Middle frontal gyrus (tissue), 1 donor: ENCODE data around the gene FCRLA.
"Not testable (repeated sequence)": the region's sequence is repeated elsewhere in the genome, so short reads cannot be mapped to it uniquely, and the experiment has no call there.

Source experiments
- DNase-seq: peaks from one replicate; pipeline ENCODE4 v3.0.0-alpha.2; 2015; ENCODE audit warnings: low spot score; ENCODE audit errors: extremely low spot score

FCRLA gene

GRCh38 chr1:161705537-161705936 lies 1.5 kb upstream of the FCRLA start:
- no peak for DNase-seq

GRCh38 chr1:161706113-161706481 lies 932 bp upstream of the FCRLA start:
- DNase-seq = no peak

GRCh38 chr1:161707503-161707902 lies 474 bp downstream of the FCRLA start:
- no peak for DNase-seq

GRCh38 chr1:161709373-161709772 lies 2.3 kb downstream of the FCRLA start:
- DNase-seq = no peak

GRCh38 chr1:161710560-161710959 lies 3.5 kb downstream of the FCRLA start:
- no peak for DNase-seq

GRCh38 chr1:161718559-161719324 lies 11.7 kb downstream of the FCRLA start:
- no peak for DNase-seq

- no peak for DNase-seq
Measured at GRCh38 chr1:161719325-161719611, 12.2 kb downstream of the FCRLA start.

- no peak for DNase-seq
Measured at GRCh38 chr1:161720422-161720821, 13.4 kb downstream of the FCRLA start.

- DNase-seq = no peak
Measured at GRCh38 chr1:161720956-161721737, 14.1 kb downstream of the FCRLA start, which contains the start of gene FCRLB. Gene FCRLB (plus strand): TSS chr1:161721544. CDS start chr1:161722673, 1,129 bp downstream.

- no peak for DNase-seq
Measured at GRCh38 chr1:161721738-161722343, 14.8 kb downstream of the FCRLA start.

- DNase-seq = no peak
Measured at GRCh38 chr1:161722406-161722805, 15.4 kb downstream of the FCRLA start.

- DNase-seq = no peak
Measured at GRCh38 chr1:161723459-161724141, 16.6 kb downstream of the FCRLA start.

GRCh38 chr1:161725258-161725907 lies 18.4 kb downstream of the FCRLA start:
- DNase-seq = not testable (repeated sequence)

GRCh38 chr1:161725908-161726472 lies 19.0 kb downstream of the FCRLA start:
- no peak for DNase-seq

GRCh38 chr1:161726473-161727255 lies 19.6 kb downstream of the FCRLA start:
- no peak for DNase-seq

- no peak for DNase-seq
Measured at GRCh38 chr1:161727256-161727924, 20.4 kb downstream of the FCRLA start.

GRCh38 chr1:161728376-161729226 lies 21.6 kb downstream of the FCRLA start:
- DNase-seq = no peak

GRCh38 chr1:161730050-161730564 lies 23.1 kb downstream of the FCRLA start:
- DNase-seq = no peak
